SK-N-SH (cell line): ENCODE measurements around the gene HUNK. TPM values are rescaled to one million over a fixed set of nuclear protein-coding genes. Genes with fewer than 3 reads are reported as not detected.

Experiments
- CTCF ChIA-PET: fragments of 300-600, 350-600 bp; formaldehyde crosslinking; extraction: SDS; loops from one replicate; lab custom pipeline; 2021; lab: Yijun Ruan, JAX
- POLR2A ChIA-PET: fragments of 350-600 bp; sonication (Branson Sonifier 250); formaldehyde crosslinking; extraction: SDS; loops from one replicate; lab custom pipeline; 2020; ENCODE audit warnings: antibody characterized with exemption, inconsistent platforms; lab: Yijun Ruan, JAX
- DNase-seq: peaks from one replicate; pipeline ENCODE4 v3.0.0; 2012
- H2AFZ ChIP-seq: fragments of 200-600 bp; sonication (generic); 2 replicates; pipeline ENCODE4 v1.8.1; 2016; ENCODE audit warnings: antibody characterized with exemption, mild to moderate bottlenecking, low read depth
- H3F3A ChIP-seq: fragments of 200-600 bp; sonication (generic); replicated peaks from 2 replicates; pipeline ENCODE3; 2016; ENCODE audit warnings: antibody characterized with exemption, mild to moderate bottlenecking; ENCODE audit not compliant: insufficient read depth
- H3K27ac ChIP-seq, 2 experiments: fragments of 200-500 bp in 1 of 2; fragments of 200-600 bp in 1 of 2; sonication (Bioruptor generic) in 1 of 2; sonication (generic), shearing (Covaris generic) in 1 of 2; 2 replicates each; pipeline versions ENCODE4 v1.5.1 to v1.6.1; 2014 to 2016; ENCODE audit warnings: low read depth in 2 of 2, inconsistent platforms in 1 of 2, low read length in 1 of 2, mild to moderate bottlenecking in 1 of 2, mixed read lengths in 1 of 2
- H3K27me3 ChIP-seq: fragments of 200-600 bp; sonication (generic), shearing (Covaris generic); 2 replicates; pipeline ENCODE4 v1.6.1; 2016; ENCODE audit warnings: mixed run types; ENCODE audit not compliant: insufficient read depth
- H3K36me3 ChIP-seq, 2 experiments: fragments of 200-500 bp in 1 of 2; fragments of 200-600 bp in 1 of 2; sonication (Bioruptor generic) in 1 of 2; sonication (generic) in 1 of 2; replicated peaks in 1 of 2; 2 replicates each; pipeline versions ENCODE3 to v1.5.1; 2014 to 2016; ENCODE audit warnings: low read length in 1 of 2, mild to moderate bottlenecking in 1 of 2; ENCODE audit not compliant: insufficient read depth in 2 of 2, control insufficient read depth in 1 of 2
- H3K4me1 ChIP-seq, 2 experiments: fragments of 200-500 bp in 1 of 2; fragments of 200-600 bp in 1 of 2; sonication (Bioruptor generic) in 1 of 2; sonication (generic), shearing (Covaris generic) in 1 of 2; 2 replicates each; pipeline versions ENCODE4 v1.5.1 to v1.6.1; 2014 to 2016; ENCODE audit warnings: low read depth in 1 of 2, low read length in 1 of 2, mixed run types in 1 of 2; ENCODE audit not compliant: insufficient read depth in 2 of 2, control insufficient read depth in 1 of 2
- H3K4me2 ChIP-seq: fragments of 200-600 bp; sonication (generic), shearing (Covaris generic); 2 replicates; pipeline ENCODE4 v1.6.1; 2017; ENCODE audit warnings: mixed run types
- H3K4me3 ChIP-seq, 2 experiments: fragments of 200-500 bp in 1 of 2; fragments of 200-600 bp in 1 of 2; sonication (Bioruptor generic) in 1 of 2; sonication (generic), shearing (Covaris generic) in 1 of 2; 2 replicates each; pipeline versions ENCODE4 v1.5.1 to v1.8.1; 2014 to 2016; ENCODE audit warnings: low read depth in 2 of 2, inconsistent platforms in 1 of 2, low read length in 1 of 2, mild to moderate bottlenecking in 1 of 2, mixed read lengths in 1 of 2, moderate library complexity in 1 of 2
- H3K79me2 ChIP-seq: fragments of 200-600 bp; sonication (generic); 2 replicates; pipeline ENCODE4 v1.8.1; 2017; ENCODE audit warnings: mild to moderate bottlenecking; ENCODE audit not compliant: insufficient read depth
- H3K9ac ChIP-seq: fragments of 200-600 bp; sonication (generic); 2 replicates; pipeline ENCODE4 v1.6.1; 2017; ENCODE audit warnings: mixed run types
- H3K9me2 ChIP-seq: fragments of 200-600 bp; sonication (generic); 2 replicates; pipeline ENCODE4 v1.6.1; 2017; ENCODE audit warnings: mixed run types
- H3K9me3 ChIP-seq: fragments of 200-600 bp; sonication (generic); 2 replicates; pipeline ENCODE4 v1.6.1; 2017; ENCODE audit warnings: mixed run types, mild to moderate bottlenecking, moderate library complexity
- H4K20me1 ChIP-seq: fragments of 200-600 bp; sonication (generic); 2 replicates; pipeline ENCODE4 v1.6.1; 2017; ENCODE audit warnings: mild to moderate bottlenecking, mixed run types; ENCODE audit not compliant: insufficient read depth
- EP300 ChIP-seq, 2 experiments: IDR thresholded peaks; 2 replicates each; pipeline versions ENCODE4 v1.4.0 to v1.6.1; 2012; ENCODE audit warnings: borderline replicate concordance in 1 of 2, low read depth in 1 of 2, low read length in 1 of 2
- EZH2phosphoT487 ChIP-seq: fragments of 200-600 bp; sonication (generic); IDR thresholded peaks from 2 replicates; pipeline ENCODE4 v1.6.1; 2017; ENCODE audit warnings: low read depth, mixed run types, mild to moderate bottlenecking, antibody characterized with exemption, moderate library complexity, borderline replicate concordance
- FOXJ3 ChIP-seq: sonication (generic); formaldehyde crosslinking; IDR thresholded peaks from 2 replicates; pipeline ENCODE4 v1.5.1; 2020; ENCODE audit warnings: mild to moderate bottlenecking, missing genetic modification reagents
- GABPA ChIP-seq: IDR thresholded peaks from 2 replicates; pipeline ENCODE4 v1.4.0; 2012; ENCODE audit warnings: low read depth, mild to moderate bottlenecking
- MEF2A ChIP-seq: IDR thresholded peaks from 2 replicates; pipeline ENCODE4 v1.4.0; 2012; ENCODE audit warnings: low read depth, borderline replicate concordance
- NFIC ChIP-seq: IDR thresholded peaks from 2 replicates; pipeline ENCODE4 v1.4.0; 2012; ENCODE audit warnings: borderline replicate concordance
- NRF1 ChIP-seq: IDR thresholded peaks from 2 replicates; pipeline ENCODE4 v1.6.1; 2012; ENCODE audit warnings: low read depth, mild to moderate bottlenecking, low read length
- RAD21 ChIP-seq: IDR thresholded peaks from 2 replicates; pipeline ENCODE4 v1.6.1; 2012; ENCODE audit warnings: mild to moderate bottlenecking, low read length
- SMC3 ChIP-seq: IDR thresholded peaks from 2 replicates; pipeline ENCODE4 v1.6.1; 2012; ENCODE audit warnings: low read depth, low read length, improper control_type of control experiment
- TAF1 ChIP-seq: IDR thresholded peaks from 2 replicates; pipeline ENCODE4 v1.6.1; 2012; ENCODE audit warnings: low read depth, mild to moderate bottlenecking, low read length, moderate library complexity, borderline replicate concordance
- TCF12 ChIP-seq: IDR thresholded peaks from 2 replicates; pipeline ENCODE4 v1.4.0; 2012
- WGBS: methylation state at CpG from one replicate; pipeline ENCODE4 v1.1.6; 2017; ENCODE audit warnings: low lambda C conversion rate; 5-methylcytosine and 5-hydroxymethylcytosine counted together
- polyA plus RNA-seq, 3 experiments: library from polyadenylated mRNA; depleted of rRNA; stranded (reverse); fragments of >200 nt; gene quantifications; 2 replicates each; pipeline ENCODE4 v1.2.3, GENCODE V29; 2012
- TF ChIP-seq, protein P1 (sequence below): fragments of 150-350 bp; IDR thresholded peaks from 2 replicates; pipeline ENCODE4 v1.6.1; 2017; ENCODE audit warnings: antibody characterized with exemption, low read length, low read depth, borderline replicate concordance
- TF ChIP-seq, protein P2 (sequence below): fragments of 200-600 bp; sonication (generic); IDR thresholded peaks from 2 replicates; pipeline ENCODE4 v1.6.1; 2017; ENCODE audit warnings: antibody characterized with exemption, mild to moderate bottlenecking, moderate library complexity

HUNK gene
- polyA plus RNA-seq, 1 of the 3 experiments (the other 2 are of a cell fraction): 0.31 TPM

DNA sequence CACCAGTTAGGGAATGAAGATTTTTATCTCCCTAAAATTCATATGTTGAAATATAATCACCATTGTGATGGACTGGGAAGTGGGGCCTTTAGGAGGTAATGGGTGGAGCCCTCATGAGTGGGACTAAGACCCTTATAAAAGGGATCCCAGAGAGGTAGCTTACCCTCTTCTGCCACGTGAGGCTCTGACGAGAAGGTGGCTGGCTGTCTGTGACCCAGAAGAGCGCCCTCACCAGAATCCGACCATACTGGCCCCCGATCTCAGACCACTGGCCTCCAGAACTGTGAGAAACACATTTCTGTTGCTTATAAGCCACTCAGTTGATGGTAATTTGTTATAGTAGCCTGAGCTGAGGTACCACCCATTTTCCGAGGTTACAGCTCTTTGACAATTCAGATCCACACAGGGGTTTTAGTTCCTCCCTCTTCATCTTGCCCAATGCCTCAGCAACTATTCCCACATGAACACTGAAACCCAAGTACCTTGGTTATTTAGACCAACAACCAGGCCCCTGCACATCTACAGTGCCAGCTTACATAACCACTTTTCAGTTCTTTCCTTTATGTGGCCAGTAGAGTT lies 27.6 kb upstream of the HUNK start:
- no peak for TF ChIP-seq MEF2A
- no peak for TF ChIP-seq TAF1
- no peak for TF ChIP-seq NRF1
- TF ChIP-seq EZH2phosphoT487: no peak
- no peak for TF ChIP-seq FOXJ3
- TF ChIP-seq EP300 (IDR thresholded peaks at IDR 0.05; ENCODE audit: borderline replicate concordance in 1 of 2, low read depth in 1 of 2, low read length in 1 of 2): no peak
- Histone ChIP-seq H3K4me3 (no peak overlapping the region), H2AFZ (no peak overlapping the region), H3F3A (no peaks in the 10 kb centered on the region), H3K9ac (no peak overlapping the region), H3K36me3 (no peaks in the 10 kb centered on the region), H3K27ac (no peak overlapping the region), H3K4me1 (no peaks in the 10 kb centered on the region), H4K20me1 (no peaks in the 10 kb centered on the region), H3K27me3 (peaks cover 7% of the 10 kb centered on the region), H3K79me2 (no peaks in the 10 kb centered on the region), H3K9me2 (no peaks in the 10 kb centered on the region), H3K9me3 (no peaks in the 10 kb centered on the region), H3K4me2 (no peak overlapping the region)
- 33% methylated on average over 6 of the region's 6 CpGs for WGBS
- ChIA-PET POLR2A (no interaction called here), CTCF (interaction anchor here (0.7 to 1.4 kb wide), 2 partner anchors 21 to 176 kb away, joined by 3 to 7 read pairs; no protein-coding TSS in a partner anchor)
- DNase-seq: no peak

DNA sequence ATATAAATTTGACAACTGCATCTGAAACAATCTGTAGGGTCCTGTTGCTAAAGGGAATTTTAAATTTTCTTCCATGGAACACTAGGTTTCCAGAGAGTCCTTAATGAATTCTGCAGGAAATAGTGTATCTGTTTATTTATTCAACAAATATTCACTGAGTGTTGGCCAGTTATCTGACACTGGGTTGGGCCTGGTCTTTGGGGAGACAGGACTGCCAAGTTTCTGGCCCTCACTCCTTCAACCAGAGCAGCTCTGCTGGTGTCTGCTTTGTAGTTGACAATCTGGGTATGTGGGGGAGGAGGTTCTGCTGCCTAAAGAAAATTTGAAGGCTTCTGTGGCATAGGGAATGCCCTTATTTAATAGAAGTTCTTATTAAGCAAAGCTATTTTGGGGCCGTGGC lies 26.1 kb upstream of the HUNK start:
- Histone ChIP-seq H3K27me3 (peaks cover 7% of the 10 kb centered on the region), H3F3A (no peaks in the 10 kb centered on the region), H3K79me2 (no peaks in the 10 kb centered on the region), H3K27ac (no peak overlapping the region), H3K9ac (no peak overlapping the region), H3K9me3 (no peaks in the 10 kb centered on the region), H4K20me1 (no peaks in the 10 kb centered on the region), H3K4me2 (no peak overlapping the region), H3K36me3 (no peaks in the 10 kb centered on the region), H3K9me2 (no peaks in the 10 kb centered on the region), H3K4me3 (no peak overlapping the region), H2AFZ (no peak overlapping the region), H3K4me1 (no peaks in the 10 kb centered on the region)
- POLR2A ChIA-PET: no interaction called here
- CTCF ChIA-PET: interaction anchor here (2.4 kb wide), 1 partner anchor 19 kb away, joined by 11 read pairs; no protein-coding TSS in a partner anchor
- 50% methylated on average over 1 of the region's 1 CpG for WGBS
- no peak for DNase-seq
- TF ChIP-seq SMC3: no peak
- no peak for TF ChIP-seq RAD21

DNA sequence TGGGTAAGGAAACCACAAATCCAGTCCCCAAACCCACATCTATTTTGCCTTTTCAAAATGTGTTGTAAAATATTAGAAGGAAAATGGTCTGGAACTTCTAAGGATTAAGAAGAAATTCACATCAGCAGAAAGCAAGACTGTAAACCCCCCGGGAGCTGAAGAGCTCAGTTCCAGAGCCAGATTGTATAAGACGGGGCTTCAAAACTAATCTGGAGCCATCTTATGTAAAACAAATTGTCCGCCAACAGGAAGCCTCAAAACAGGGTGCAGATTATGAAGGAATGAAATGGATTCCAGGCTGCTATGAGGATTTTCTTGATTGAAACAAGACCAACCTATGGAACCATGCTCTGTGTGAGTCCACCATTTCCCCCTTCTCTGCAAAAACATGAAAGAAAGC lies 25.1 kb upstream of the HUNK start:
- H3K36me3 ChIP-seq: no peaks in the 10 kb centered on the region
- no peaks in the 10 kb centered on the region for H4K20me1 ChIP-seq
- H3K4me2 ChIP-seq: no peak overlapping the region
- no peak overlapping the region for H3K9ac ChIP-seq
- no peaks in the 10 kb centered on the region for H3K4me1 ChIP-seq
- no peak overlapping the region for H3K27ac ChIP-seq
- no peak overlapping the region for H2AFZ ChIP-seq
- DNase-seq: no peak
- no peaks in the 10 kb centered on the region for H3K79me2 ChIP-seq
- H3K27me3 ChIP-seq: peaks cover 7% of the 10 kb centered on the region
- ChIA-PET CTCF (interaction anchor here (1.4 to 2.4 kb wide), 2 partner anchors 18 to 62 kb away, joined by 3 to 11 read pairs; no protein-coding TSS in a partner anchor), POLR2A (no interaction called here)
- H3F3A ChIP-seq: no peaks in the 10 kb centered on the region
- H3K9me2 ChIP-seq: no peaks in the 10 kb centered on the region
- 52% methylated on average over 3 of the region's 3 CpGs for WGBS
- no peak overlapping the region for H3K4me3 ChIP-seq
- no peaks in the 10 kb centered on the region for H3K9me3 ChIP-seq
- TF ChIP-seq, protein P1, sequence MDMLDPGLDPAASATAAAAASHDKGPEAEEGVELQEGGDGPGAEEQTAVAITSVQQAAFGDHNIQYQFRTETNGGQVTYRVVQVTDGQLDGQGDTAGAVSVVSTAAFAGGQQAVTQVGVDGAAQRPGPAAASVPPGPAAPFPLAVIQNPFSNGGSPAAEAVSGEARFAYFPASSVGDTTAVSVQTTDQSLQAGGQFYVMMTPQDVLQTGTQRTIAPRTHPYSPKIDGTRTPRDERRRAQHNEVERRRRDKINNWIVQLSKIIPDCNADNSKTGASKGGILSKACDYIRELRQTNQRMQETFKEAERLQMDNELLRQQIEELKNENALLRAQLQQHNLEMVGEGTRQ: no peak
- no peak for TF ChIP-seq GABPA
- TF ChIP-seq, protein P2, sequence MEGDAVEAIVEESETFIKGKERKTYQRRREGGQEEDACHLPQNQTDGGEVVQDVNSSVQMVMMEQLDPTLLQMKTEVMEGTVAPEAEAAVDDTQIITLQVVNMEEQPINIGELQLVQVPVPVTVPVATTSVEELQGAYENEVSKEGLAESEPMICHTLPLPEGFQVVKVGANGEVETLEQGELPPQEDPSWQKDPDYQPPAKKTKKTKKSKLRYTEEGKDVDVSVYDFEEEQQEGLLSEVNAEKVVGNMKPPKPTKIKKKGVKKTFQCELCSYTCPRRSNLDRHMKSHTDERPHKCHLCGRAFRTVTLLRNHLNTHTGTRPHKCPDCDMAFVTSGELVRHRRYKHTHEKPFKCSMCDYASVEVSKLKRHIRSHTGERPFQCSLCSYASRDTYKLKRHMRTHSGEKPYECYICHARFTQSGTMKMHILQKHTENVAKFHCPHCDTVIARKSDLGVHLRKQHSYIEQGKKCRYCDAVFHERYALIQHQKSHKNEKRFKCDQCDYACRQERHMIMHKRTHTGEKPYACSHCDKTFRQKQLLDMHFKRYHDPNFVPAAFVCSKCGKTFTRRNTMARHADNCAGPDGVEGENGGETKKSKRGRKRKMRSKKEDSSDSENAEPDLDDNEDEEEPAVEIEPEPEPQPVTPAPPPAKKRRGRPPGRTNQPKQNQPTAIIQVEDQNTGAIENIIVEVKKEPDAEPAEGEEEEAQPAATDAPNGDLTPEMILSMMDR: no peak
- no peak for TF ChIP-seq NFIC
- no peak for TF ChIP-seq TCF12
- no peak for TF ChIP-seq SMC3
- TF ChIP-seq, all 33 proteins: peak for 0
